Measurements from ENCODE around the gene DHFR.

- TF ChIP-seq CTCF (IDR thresholded peaks at IDR 0.05) (no peak), POLR2A (IDR thresholded peaks at IDR 0.05) (no peak)
These were observed 761 bp downstream of the DHFR start for GRCh38 chr5:80654054-80654390.

All from esophagus squamous epithelium (tissue), 4 donors.